ENCODE data around the gene SNCA. TPM values are rescaled to one million over a fixed set of nuclear protein-coding genes. Genes with fewer than 3 reads are reported as not detected.

SNCA gene
- total and polyA plus RNA-seq, 2 experiments from 2014 or later, result 99.1 to 127 TPM

DNA sequence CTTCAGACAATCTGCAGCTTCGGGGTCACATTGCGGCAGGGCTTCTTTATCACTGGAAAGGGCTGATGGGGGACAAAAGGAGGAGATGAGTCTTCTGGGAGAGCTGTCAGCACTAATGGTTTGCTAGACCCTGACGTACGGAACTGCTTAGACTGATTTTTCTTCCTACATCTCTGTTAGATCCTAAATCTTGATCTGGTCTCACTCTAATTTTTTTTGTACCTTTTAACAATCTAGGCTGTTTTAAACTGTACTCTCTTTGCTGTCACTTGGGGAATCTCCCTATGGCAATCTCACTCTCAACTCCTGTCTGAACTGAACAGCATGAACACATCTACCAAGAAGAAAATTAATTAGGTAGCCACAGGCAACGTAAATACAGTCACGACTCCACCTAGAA lies 120.1 kb downstream of the SNCA start:
- no peak for DNase-seq (ENCODE audit: low read depth in 1 of 2, low spot score in 1 of 2)
- no peak for TF ChIP-seq CTCF (IDR thresholded peaks at IDR 0.05; ENCODE audit: low read depth, low read length)
- Histone ChIP-seq H3K27me3 (no peaks in the 10 kb centered on the region), H3K36me3 (no peaks in the 10 kb centered on the region), H3K9me3 (ENCODE audit: low read depth) (no peaks in the 10 kb centered on the region), H3K27ac (no peak overlapping the region), H3K4me1 (ENCODE audit: low read depth) (no peaks in the 10 kb centered on the region), H3K4me3 (no peak overlapping the region)

- H3K9me3 ChIP-seq (ENCODE audit: low read depth), result no peaks in the 10 kb centered on the region
- no peaks in the 10 kb centered on the region for H3K4me1 ChIP-seq (ENCODE audit: low read depth)
- H3K27me3 ChIP-seq, result no peaks in the 10 kb centered on the region
- no peak overlapping the region for H3K4me3 ChIP-seq
- H3K27ac ChIP-seq, result no peak overlapping the region
- DNase-seq (ENCODE audit: low read depth in 1 of 2, low spot score in 1 of 2), result no peak
- no peaks in the 10 kb centered on the region for H3K36me3 ChIP-seq
- TF ChIP-seq CTCF (IDR thresholded peaks at IDR 0.05; ENCODE audit: low read depth, low read length), result no peak
Measured at GRCh38 chr4:89715631-89716030, 121.3 kb downstream of the SNCA start.

DNA sequence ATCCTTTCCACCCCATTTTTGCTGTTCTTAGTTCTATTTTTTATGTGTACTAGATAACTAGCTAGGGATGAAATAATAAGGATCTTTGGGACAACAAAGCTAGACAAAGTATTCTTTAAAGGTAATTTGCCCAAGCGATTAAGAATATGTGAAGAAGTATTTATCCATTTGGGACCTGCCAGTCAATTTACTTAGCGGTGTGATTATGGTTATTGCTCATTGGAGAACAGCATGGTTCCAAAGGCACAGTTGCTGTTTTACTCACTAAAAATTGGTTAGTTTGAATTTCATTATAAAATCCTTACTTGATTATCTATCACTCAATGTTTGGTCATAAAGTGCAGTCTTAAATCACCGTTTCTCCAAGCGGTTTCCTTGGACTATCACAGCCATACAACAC lies 124.1 kb downstream of the SNCA start:
- peaks cover 17% of the 10 kb centered on the region for H3K4me1 ChIP-seq (ENCODE audit: low read depth)
- TF ChIP-seq CTCF (IDR thresholded peaks at IDR 0.05; ENCODE audit: low read depth, low read length), result no peak
- no peaks in the 10 kb centered on the region for H3K36me3 ChIP-seq
- H3K27ac ChIP-seq, result no peak overlapping the region
- H3K9me3 ChIP-seq (ENCODE audit: low read depth), result no peaks in the 10 kb centered on the region
- no peaks in the 10 kb centered on the region for H3K27me3 ChIP-seq
- H3K4me3 ChIP-seq, result no peak overlapping the region
- DNase-seq (ENCODE audit: low read depth in 1 of 2, low spot score in 1 of 2), result no peak

GRCh38 chr4:89712141-89712540 lies 124.8 kb downstream of the SNCA start:
- TF ChIP-seq CTCF (IDR thresholded peaks at IDR 0.05; ENCODE audit: low read depth, low read length), result no peak
- Histone ChIP-seq H3K27ac (no peak overlapping the region), H3K27me3 (no peaks in the 10 kb centered on the region), H3K9me3 (ENCODE audit: low read depth) (no peaks in the 10 kb centered on the region), H3K4me1 (ENCODE audit: low read depth) (peaks cover 17% of the 10 kb centered on the region), H3K36me3 (no peaks in the 10 kb centered on the region), H3K4me3 (no peak overlapping the region)
- DNase-seq (ENCODE audit: low read depth in 1 of 2, low spot score in 1 of 2), result peak in 1 of 2 donors; percentile 77

DNA sequence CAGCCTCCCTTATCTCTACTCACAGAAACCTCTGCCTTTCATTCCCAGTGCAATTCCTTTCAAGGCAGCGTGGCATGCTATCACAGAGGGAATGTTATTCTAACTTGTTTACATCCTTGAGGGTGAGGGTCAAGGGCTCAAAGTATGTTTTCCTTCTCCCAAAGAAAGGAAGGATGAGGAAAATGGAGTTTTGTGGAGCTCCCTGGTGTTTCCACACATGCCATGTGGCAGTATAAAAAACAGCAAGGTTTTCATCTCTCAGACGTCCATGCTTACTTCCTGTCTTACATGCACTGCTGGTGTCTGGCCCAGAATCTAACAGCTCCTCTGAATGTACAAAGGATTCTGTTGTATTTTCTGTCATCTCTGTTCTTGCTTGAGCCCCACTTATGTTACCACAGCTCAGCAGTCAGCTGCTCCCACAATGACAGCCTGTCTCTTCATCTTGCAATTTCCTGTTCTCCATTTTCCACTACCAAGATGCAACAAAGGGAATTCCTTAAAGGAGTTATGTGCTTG lies 128.0 kb downstream of the SNCA start:
- H3K9me3 ChIP-seq (ENCODE audit: low read depth), result no peaks in the 10 kb centered on the region
- no peaks in the 10 kb centered on the region for H3K27me3 ChIP-seq
- DNase-seq (ENCODE audit: low read depth in 1 of 2, low spot score in 1 of 2), result peak; percentile 40 to 85
- no peak for TF ChIP-seq CTCF (IDR thresholded peaks at IDR 0.05; ENCODE audit: low read depth, low read length)
- peak overlapping the region; percentile 78 for H3K27ac ChIP-seq
- H3K4me3 ChIP-seq, result no peak overlapping the region
- H3K36me3 ChIP-seq, result no peaks in the 10 kb centered on the region
- peaks cover 17% of the 10 kb centered on the region for H3K4me1 ChIP-seq (ENCODE audit: low read depth)

DNA sequence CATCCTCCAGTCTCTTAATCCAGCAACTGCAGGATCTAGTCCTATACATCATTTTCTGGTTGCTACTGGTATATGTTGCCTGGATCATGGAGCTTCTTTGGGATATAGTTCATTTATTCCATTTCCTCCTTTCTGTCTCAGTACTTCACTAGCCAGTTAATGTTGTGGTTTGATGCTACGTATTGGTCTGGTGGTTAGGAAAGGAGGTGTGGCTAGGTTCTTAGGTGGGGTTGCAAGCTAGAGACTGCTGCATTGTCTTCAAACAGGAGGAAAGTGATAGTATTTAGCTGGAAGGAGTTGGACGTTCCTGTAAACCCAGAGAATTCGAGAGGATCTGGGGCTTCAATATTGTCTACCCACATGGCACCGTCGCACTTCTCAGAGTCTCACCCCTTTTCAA lies 129.5 kb downstream of the SNCA start:
- H3K4me3 ChIP-seq, result no peak overlapping the region
- DNase-seq (ENCODE audit: low read depth in 1 of 2, low spot score in 1 of 2), result no peak
- no peaks in the 10 kb centered on the region for H3K9me3 ChIP-seq (ENCODE audit: low read depth)
- H3K27ac ChIP-seq, result no peak overlapping the region
- H3K27me3 ChIP-seq, result no peaks in the 10 kb centered on the region
- TF ChIP-seq CTCF (IDR thresholded peaks at IDR 0.05; ENCODE audit: low read depth, low read length), result no peak
- no peaks in the 10 kb centered on the region for H3K36me3 ChIP-seq
- peaks cover 17% of the 10 kb centered on the region for H3K4me1 ChIP-seq (ENCODE audit: low read depth)

Data from cardiac muscle cell (in vitro differentiated cells and primary cell).